ENCODE data around the gene ZNF32.
"Not testable (repeated sequence)": the region's sequence is repeated elsewhere in the genome, so short reads cannot be mapped to it uniquely, and the experiment has no call there.

Gene ZNF32

DNA sequence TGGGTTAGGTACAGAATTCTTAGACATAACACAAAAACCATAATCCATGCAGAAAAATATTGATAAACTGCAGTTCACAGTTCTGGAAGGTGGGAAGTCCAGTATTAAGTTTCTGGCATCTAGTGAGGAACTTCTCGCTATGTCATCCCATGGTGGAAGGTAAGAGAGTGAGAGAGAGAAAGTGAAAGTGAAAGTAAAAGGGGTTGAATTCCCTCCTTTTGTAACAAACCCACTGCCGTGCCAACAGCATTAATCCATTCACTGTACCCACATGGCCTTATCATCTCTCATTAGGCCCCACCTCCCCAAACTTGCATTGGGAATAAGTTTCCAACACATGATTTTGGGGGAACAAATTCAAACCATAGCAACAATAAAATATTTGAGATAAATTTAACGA, 25.3 kb downstream of the ZNF32 start:
- peak; percentile 23 for DNase-seq

DNA sequence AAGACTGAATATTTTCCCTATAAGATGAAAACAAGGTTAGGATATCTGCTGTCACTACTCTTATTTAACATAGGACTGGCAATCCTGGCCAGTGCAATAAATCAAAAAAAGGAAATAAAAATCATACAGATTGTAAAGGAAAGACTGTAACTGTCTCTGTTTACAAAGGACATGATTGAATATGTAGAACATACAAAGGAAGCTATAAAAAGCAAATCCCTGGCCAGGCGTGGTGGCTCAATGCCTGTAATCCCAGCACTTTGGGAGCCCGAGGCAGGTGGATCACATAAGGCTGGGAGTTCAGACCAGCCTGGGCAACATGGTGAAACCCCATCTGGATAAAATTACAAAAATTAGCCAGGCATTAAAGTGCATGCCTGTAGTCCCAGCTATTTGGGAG, 26.6 kb downstream of the ZNF32 start:
- DNase-seq = no peak

DNA sequence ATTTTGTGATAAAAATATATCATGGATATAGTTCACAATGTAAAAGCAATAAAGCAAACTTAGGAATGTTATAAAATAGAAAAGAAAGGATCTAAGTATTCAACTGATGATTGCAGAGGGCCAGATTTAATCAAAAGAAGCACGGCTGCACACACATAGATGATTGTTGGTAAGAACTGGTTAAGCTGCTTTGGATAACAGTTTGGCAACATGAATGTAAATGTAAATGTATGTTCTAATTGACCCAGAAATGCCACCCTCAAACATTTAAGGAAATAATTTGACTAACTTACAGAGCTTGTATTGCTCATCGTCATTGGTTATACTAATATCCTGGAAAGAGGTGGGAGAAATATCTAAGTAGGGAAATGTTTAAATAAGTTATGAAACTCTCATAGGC, 29.3 kb downstream of the ZNF32 start:
- no peak for DNase-seq

DNA sequence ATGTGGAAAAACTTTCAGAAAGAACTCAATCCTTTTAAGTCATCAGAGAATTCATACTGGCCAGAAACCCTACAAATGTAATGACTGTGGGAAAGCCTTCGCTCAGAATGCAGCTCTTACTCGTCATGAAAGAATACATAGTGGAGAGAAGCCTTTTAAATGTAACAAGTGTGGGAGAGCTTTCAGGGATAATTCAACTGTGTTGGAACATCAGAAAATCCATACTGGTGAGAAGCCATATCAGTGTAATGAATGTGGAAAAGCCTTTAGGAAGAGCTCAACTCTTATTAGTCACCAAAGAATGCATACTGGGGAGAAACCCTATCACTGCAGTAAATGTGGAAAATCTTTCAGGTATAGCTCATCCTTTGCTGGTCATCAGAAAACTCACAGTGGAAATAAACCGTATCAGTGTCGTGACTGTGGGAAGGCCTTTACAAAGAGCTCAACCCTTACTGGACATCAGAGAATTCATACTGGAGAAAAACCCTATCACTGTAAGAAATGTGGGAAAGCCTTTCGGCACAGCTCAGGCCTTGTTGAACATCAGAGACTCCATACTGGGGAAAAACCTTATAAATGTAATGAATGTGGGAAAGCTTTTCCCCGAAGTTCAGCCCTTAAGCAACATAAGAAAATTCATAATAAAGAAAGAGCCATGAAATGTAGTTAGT, 31.8 kb downstream of the ZNF32 start:
- DNase-seq = no peak

DNA sequence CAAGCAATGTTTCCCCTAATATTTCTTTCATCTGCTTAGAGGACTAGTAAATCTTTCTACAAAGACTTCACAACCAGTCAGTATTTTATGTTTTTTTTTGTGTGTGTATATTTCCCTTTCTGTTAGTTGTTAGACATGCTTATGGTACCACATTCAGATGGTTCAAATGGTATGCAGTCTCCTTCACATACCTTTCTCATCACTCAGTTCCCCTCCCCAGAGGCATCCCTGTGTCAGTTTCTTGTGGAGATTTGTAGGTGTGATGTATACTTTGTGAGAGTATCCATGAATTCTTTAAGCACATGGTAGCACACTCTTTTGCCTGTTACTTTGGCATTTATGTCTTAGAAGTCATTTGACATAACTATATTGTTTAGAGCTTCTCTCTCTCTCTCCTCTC, 38.0 kb downstream of the ZNF32 start:
- no peak for DNase-seq

DNA sequence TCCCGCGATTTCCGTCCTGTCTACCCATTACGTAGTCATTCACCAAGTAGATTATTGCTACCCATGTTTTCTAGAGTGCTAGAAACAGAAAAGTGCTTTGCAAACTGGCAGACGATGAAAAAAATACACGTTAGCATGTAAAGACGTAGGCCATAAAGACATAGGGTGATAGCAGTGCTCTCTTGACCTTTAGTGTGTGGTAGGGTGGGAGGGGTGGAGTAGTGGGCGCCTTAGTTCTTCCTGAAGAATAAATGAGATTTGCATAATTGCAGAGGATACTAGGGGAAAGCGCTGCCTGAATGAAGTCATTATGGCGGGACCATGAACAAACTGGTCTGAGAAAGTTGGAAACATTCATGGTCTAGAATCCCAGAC, 41.5 kb downstream of the ZNF32 start:
- DNase-seq = no peak

DNA sequence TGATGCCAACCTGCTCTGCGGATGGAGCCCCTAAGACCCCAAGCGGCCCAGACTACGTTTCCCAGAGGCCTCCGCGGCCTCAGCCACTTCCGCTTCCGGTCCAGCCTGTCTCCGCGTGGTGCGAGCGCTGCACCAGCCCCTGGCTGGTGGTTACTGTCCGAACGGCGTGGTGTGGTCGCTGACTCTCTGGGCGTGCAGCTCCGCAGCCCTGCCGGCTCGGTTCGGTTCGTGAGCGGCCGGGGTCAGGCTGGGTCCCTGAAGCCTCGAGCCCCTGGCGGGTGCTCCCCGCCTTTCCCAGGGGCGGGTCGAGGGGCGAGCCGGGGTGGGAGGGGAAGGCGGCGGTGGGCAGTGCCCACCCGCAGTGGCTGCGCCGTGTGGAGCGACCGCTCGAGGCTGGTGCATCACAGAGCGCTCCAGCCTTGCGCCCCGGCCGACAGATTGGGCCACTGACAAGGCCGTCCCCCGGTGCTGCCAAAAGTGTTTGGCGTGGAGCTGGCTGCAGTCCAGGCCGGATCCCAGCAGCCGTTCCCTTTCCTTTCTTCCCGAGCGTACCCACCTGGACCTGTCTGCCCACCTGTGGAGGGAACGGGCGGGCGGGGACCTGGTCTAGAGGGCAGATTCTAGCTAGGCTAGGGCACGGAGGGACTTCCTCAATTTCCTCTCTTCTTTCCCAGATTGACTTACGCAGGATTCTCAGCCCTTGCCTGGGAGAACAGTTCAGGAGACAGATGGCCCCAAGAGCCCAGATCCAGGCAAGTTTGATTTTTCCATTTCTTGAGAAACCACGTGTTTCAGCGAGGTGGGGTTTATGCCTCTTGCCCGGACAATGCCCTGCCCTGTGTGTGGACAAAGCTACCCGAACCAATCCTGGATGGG, 42.1 kb downstream of the ZNF32 start, which contains the start of gene ZNF485:
TSS of gene ZNF485 (plus strand) at position 116 of the 876 bp plus-strand sequence. CDS start at position 729, 613 bp downstream.
- peak; percentile 91 for DNase-seq

DNA sequence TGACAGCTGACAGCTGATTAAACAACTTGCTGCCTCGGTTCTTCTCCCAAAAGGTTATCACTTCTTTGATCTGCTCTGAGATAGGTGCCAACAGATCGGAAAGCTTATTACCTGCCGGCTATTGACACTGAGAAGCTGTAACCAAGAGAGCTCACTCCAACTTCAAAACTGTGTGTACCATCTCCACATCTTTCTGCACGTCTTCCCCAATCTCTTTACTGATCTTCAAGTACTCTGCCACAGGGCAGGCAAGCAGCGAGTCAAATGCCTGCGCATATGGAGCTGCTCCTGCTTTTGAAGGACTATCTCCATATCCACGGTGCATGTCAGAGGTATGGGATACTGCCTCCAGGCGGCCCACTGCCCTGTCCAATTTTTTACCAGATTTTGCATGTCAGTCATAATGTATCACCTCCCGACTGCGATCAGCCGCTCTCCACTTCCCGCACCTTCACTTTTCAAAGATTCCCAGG, 42.8 kb downstream of the ZNF32 start:
- no peak for DNase-seq

DNA sequence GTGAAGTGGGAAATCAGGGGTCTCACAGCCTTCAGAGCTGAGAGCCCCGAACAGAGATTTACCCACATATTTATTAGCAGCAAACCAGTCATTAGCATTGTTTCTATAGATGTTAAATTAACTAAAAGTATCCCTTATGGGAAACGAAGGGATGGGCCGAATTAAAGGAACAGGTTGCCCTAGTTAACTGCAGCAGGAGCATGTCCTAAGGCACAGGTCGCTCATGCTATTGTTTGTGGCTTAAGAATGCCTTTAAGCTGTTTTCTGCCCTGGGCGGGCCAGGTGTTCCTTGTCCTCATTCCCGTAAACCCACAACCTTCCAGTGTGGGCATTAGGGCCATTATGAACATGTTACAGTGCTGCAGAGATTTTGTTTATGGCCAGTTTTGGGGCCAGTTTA, 47.1 kb downstream of the ZNF32 start:
- DNase-seq = not testable (repeated sequence)

DNA sequence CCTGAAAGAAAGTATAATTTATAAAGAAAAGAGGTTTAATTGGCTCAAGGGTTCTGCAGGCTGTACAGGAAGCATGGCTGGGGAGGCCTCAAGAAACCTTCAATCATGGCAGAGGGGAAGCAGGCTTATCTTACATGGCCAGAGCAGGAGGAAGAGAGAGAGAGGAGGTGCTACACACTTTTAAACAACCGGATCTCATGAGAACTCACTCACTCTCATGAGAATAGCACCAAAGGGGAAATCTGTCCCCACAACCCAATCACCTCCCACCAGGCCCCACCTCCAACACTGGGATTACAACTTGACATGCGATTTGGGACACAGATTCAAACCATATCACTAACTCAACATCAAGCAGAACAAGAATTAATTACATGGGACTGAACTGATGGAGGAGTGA, 49.3 kb downstream of the ZNF32 start:
- DNase-seq = no peak

DNA sequence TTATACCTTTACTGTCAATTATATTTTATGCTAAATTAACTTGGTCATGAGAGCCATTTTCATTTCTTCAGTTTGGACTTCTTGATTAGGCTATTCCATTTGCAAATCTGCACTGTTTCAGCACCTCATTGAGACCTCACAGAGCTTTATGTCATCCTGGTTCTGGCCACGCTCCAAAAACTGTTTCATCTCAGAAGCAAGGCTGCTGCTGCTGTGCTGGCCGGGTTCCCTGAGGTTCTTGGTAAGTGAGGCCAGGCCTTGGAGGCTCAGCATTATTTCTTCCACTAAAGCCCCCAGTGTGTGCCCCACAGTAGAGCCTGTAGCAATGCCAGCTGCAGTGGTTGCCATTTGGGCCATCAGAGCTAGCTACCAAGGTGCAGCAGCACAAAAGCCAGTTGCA, 50.2 kb downstream of the ZNF32 start:
- no peak for DNase-seq

DNA sequence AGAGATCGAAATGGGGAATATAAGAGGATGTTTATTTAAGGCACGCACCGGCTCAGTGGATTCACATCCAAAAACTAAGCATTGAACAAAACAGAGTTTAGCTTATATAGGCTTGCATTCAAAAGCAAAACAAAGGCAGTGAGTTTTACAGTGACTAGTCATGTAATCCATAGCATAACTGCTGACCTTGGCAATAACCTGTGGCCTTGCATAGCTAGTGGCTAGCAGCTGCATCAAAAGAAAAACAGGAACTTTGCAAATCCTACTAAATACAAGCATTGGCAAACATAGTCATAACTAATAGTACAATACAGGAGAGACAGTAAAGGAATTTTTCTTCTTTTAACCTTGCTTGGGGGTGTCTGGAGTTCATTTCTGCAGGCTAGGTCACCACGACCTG, 52.1 kb downstream of the ZNF32 start:
- no peak for DNase-seq

DNA sequence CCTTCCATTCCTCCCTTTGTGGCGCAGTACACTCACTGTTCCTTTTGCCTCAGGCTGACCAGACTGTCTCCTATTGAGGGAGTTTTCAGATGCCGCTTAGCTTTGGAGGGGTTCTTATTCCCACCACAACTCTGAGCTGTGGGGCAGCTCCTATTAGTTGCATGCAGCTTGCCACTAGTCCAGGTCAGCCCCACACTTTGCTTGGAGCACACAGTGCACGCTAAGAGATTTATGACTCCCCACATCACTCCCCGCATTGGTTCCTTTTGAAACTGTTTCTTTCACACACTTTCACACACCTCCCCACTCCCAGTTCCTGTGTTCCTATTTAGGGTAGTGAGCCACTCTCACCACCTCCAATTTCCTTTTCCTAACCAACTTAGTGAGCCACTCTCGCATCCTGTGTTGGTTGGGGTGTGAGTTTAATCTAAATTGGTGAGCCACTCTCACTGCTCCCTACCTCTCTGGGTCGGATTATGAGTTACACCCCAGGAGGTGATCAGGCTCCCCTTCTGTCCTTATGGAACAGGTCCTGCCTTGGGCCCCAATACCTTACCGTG, 52.9 kb downstream of the ZNF32 start:
- DNase-seq = no peak

DNA sequence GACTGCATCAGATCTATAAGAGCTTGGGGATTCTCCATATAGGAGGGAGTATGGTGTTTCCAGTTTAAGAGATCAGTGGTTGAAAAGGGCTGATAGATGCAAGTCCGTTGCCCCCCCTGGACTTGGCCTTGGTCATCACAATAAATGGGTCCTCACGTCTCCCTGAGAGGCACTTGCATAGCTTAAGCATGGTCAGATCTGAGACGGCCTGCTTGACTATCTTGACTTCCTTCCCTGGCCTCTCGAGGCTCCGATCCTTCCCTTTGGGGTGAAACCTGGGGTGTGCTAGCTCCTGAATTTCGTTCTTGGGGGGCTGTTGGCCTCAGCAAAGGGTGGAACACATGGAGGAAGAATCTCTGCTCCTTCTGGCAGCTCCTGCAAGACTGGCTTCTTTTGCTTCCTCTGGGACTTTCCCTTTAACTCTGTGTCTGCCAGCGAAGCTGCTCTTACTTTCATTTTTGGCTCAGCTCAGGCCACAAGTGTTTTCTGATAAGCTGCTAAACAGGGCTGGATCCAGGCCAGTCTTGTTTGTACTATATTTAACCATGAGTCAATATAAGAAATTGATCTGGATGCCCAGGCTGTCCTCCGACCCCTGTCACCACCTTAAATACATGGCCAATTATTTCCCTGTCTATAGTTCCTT, 53.6 kb downstream of the ZNF32 start:
- DNase-seq = peak; percentile 16

All from eye (tissue), 1 donor.